Liver (tissue), 9 donors: ENCODE results near the gene ELL2. TPM values are rescaled to one million over a fixed set of nuclear protein-coding genes. Genes with fewer than 3 reads are reported as not detected.
A peak's percentile ranks its signal among the peaks of the same experiment; 100 is the strongest.

Experiments used
- DNase-seq: peaks from one replicate; pipeline ENCODE4 v3.0.0-alpha.2; 2017; ENCODE audit warnings: low spot score
- H3K27ac ChIP-seq, 2 donors: one replicate each; pipeline ENCODE4 v1.7.0; 2013; ENCODE audit warnings: inconsistent platforms in 2 of 2, low read length in 2 of 2, control low read depth in 1 of 2, low read depth in 1 of 2, mild to moderate bottlenecking in 1 of 2
- H3K27me3 ChIP-seq, 4 donors: one replicate each; pipeline versions ENCODE4 v1.6.1 to v1.7.0; 2013; ENCODE audit warnings: low read length in 3 of 4, inconsistent platforms in 1 of 4, mild to moderate bottlenecking in 1 of 4, moderate library complexity in 1 of 4; ENCODE audit not compliant: control insufficient read depth in 4 of 4, insufficient read depth in 4 of 4
- H3K36me3 ChIP-seq, 4 donors: one replicate each; pipeline versions ENCODE4 v1.6.1 to v1.7.0; 2013; ENCODE audit warnings: low read length in 3 of 4, mild to moderate bottlenecking in 3 of 4, low read depth in 1 of 4, moderate library complexity in 1 of 4; ENCODE audit not compliant: control insufficient read depth in 4 of 4, insufficient read depth in 3 of 4
- H3K4me1 ChIP-seq, 4 donors: one replicate each; pipeline versions ENCODE4 v1.6.1 to v1.7.0; 2013; ENCODE audit warnings: low read length in 3 of 4, mild to moderate bottlenecking in 3 of 4, moderate library complexity in 1 of 4; ENCODE audit not compliant: control insufficient read depth in 4 of 4, insufficient read depth in 4 of 4
- H3K4me3 ChIP-seq, 3 donors: one replicate each; pipeline versions ENCODE4 v1.6.1 to v1.7.0; 2013; ENCODE audit warnings: low read length in 3 of 3, control low read depth in 1 of 3, low read depth in 1 of 3, mild to moderate bottlenecking in 1 of 3
- H3K9ac ChIP-seq, 2 donors: one replicate each; pipeline ENCODE4 v1.7.0; 2013; ENCODE audit warnings: low read length in 2 of 2, mild to moderate bottlenecking in 2 of 2, moderate library complexity in 2 of 2, control low read depth in 1 of 2, low read depth in 1 of 2
- H3K9me3 ChIP-seq, 4 donors: one replicate each; pipeline versions ENCODE4 v1.6.1 to v1.7.0; 2013; ENCODE audit warnings: low read length in 3 of 4; ENCODE audit not compliant: control insufficient read depth in 4 of 4
- ATF3 ChIP-seq: IDR thresholded peaks from 2 replicates; pipeline ENCODE4 v1.6.1; 2016; ENCODE audit warnings: antibody characterized with exemption
- EGR1 ChIP-seq, 2 donors: IDR thresholded peaks; 2 replicates each; pipeline ENCODE4 v1.6.1; 2016 to 2018; ENCODE audit warnings: antibody characterized with exemption in 2 of 2, low read depth in 2 of 2
- FOXA1 ChIP-seq: IDR thresholded peaks from 2 replicates; pipeline ENCODE4 v1.6.1; 2016; ENCODE audit warnings: antibody characterized with exemption
- FOXA2 ChIP-seq: IDR thresholded peaks from 2 replicates; pipeline ENCODE4 v1.6.1; 2016; ENCODE audit warnings: antibody characterized with exemption
- GABPA ChIP-seq, 2 donors: IDR thresholded peaks in 1 of 2; conservative IDR thresholded peaks in 1 of 2; 2 replicates each; pipeline ENCODE4 v1.6.1; 2016; ENCODE audit warnings: antibody characterized with exemption in 2 of 2, mild to moderate bottlenecking in 1 of 2, moderate library complexity in 1 of 2
- HNF4A ChIP-seq, 2 donors: conservative IDR thresholded peaks; 2 replicates each; pipeline ENCODE4 v1.6.1; 2016; ENCODE audit warnings: antibody characterized with exemption in 2 of 2, mild to moderate bottlenecking in 2 of 2
- HNF4G ChIP-seq: IDR thresholded peaks from 2 replicates; pipeline ENCODE4 v1.6.1; 2016; ENCODE audit warnings: antibody characterized with exemption
- JUND ChIP-seq, 2 donors: IDR thresholded peaks; 2 replicates each; pipeline ENCODE4 v1.6.1; 2016; ENCODE audit warnings: antibody characterized with exemption in 2 of 2
- NR2F2 ChIP-seq: IDR thresholded peaks from 2 replicates; pipeline ENCODE4 v1.6.1; 2016; ENCODE audit warnings: antibody characterized with exemption
- RAD21 ChIP-seq, 2 donors: IDR thresholded peaks; 2 replicates each; pipeline ENCODE4 v1.6.1; 2016; ENCODE audit warnings: antibody characterized with exemption in 2 of 2, mild to moderate bottlenecking in 2 of 2
- REST ChIP-seq: IDR thresholded peaks from 2 replicates; pipeline ENCODE4 v1.6.1; 2016; ENCODE audit warnings: antibody characterized with exemption, mild to moderate bottlenecking
- RXRA ChIP-seq, 2 donors: IDR thresholded peaks; 2 replicates each; pipeline ENCODE4 v1.6.1; 2017 to 2018; ENCODE audit warnings: antibody characterized with exemption in 2 of 2, mild to moderate bottlenecking in 1 of 2
- SP1 ChIP-seq: IDR thresholded peaks from 2 replicates; pipeline ENCODE4 v1.6.1; 2018; ENCODE audit warnings: antibody characterized with exemption, mild to moderate bottlenecking
- TAF1 ChIP-seq: conservative IDR thresholded peaks from 2 replicates; pipeline ENCODE4 v1.6.1; 2016; ENCODE audit warnings: antibody characterized with exemption, mild to moderate bottlenecking
- YY1 ChIP-seq: IDR thresholded peaks from 2 replicates; pipeline ENCODE4 v1.6.1; 2016; ENCODE audit warnings: antibody characterized with exemption, mild to moderate bottlenecking
- WGBS: extraction: QIAGEN DNeasy Blood & Tissue Kit; methylation state at CpG from one replicate; pipeline ENCODE4 v1.1.7; 2013; 5-methylcytosine and 5-hydroxymethylcytosine counted together
- polyA plus RNA-seq, 2 donors: library from polyadenylated mRNA; stranded (reverse) in 1 of 2; unstranded in 1 of 2; fragments of 200-250 nt in 1 of 2; fragments of >200 nt in 1 of 2; fragmentation: Nextera tagmentation in 1 of 2; extraction: Ambion mirVana in 1 of 2; gene quantifications; one replicate each; pipeline versions ENCODE4 v1.2.1 to v1.2.3, GENCODE V29; 2013 to 2015
- total RNA-seq, 2 donors: library from RNA; depleted of rRNA; stranded (reverse); fragments of >200 nt; gene quantifications; one replicate each; pipeline ENCODE4 v1.2.3, GENCODE V29; 2014
- TF ChIP-seq, protein P1 (sequence below): IDR thresholded peaks from 2 replicates; pipeline ENCODE4 v1.6.1; 2016; ENCODE audit warnings: antibody characterized with exemption
- TF ChIP-seq, protein P2 (sequence below): IDR thresholded peaks from 2 replicates; pipeline ENCODE4 v1.6.1; 2016; ENCODE audit warnings: antibody characterized with exemption
- TF ChIP-seq, protein P3 (sequence below): fragments of 150-350 bp; IDR thresholded peaks from 2 replicates; pipeline ENCODE4 v1.5.1; 2017; ENCODE audit warnings: improper control_type of control experiment, low read depth, low read length; ENCODE audit not compliant: missing input control
- donor health status: healthy.
- donor health status: healthy.
- donor health status: healthy.
- donor health status: healthy.
- donor health status: healthy.

ELL2 gene
- total and polyA plus RNA-seq, 4 donors: 21.0 to 64.5 (median 45.9) TPM

DNA sequence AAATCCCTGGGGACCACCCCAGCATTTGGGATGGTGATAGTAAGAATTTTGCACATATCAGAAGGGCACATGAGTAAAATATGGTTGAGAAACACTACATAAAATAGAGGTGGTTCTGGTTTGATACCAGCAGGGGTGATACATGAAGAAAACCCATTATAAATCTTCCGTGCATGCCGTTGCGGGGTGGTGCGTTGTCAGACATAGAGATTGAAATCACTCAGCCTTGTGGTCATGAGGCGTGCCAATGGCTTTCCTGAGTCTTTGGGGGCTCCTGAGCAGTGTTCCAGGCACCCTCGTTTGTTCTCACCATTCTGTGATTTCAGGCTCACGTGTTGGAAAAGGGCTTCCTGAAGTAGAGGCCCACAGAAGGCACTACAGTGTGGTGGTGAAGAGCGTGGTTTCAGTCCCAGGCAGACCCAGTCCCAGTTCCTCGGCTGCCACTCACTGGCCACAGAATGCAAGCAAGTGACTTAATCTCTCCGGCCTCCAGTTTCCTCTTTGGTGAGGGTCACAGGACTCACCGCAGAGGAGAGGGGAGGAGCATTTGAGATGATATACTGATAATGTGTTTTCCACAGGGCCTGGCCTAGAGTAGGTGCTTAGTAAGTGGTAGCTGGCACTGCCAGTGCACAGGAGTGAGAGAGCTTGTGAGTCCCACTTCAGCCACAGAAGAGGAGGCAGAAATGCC, 118.7 kb downstream of the ELL2 start:
- TF ChIP-seq NR2F2 (no peak), YY1 (no peak), RAD21 (IDR thresholded peaks at IDR 0.05) (peak; percentile 59 to 60), EGR1 (IDR thresholded peaks at IDR 0.05; ENCODE audit: low read depth in 2 of 2) (no peak), REST (no peak), RXRA (IDR thresholded peaks at IDR 0.05) (no peak)
- TF ChIP-seq, protein P1, sequence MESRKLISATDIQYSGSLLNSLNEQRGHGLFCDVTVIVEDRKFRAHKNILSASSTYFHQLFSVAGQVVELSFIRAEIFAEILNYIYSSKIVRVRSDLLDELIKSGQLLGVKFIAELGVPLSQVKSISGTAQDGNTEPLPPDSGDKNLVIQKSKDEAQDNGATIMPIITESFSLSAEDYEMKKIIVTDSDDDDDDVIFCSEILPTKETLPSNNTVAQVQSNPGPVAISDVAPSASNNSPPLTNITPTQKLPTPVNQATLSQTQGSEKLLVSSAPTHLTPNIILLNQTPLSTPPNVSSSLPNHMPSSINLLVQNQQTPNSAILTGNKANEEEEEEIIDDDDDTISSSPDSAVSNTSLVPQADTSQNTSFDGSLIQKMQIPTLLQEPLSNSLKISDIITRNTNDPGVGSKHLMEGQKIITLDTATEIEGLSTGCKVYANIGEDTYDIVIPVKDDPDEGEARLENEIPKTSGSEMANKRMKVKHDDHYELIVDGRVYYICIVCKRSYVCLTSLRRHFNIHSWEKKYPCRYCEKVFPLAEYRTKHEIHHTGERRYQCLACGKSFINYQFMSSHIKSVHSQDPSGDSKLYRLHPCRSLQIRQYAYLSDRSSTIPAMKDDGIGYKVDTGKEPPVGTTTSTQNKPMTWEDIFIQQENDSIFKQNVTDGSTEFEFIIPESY: no peak
- TF ChIP-seq, protein P2, sequence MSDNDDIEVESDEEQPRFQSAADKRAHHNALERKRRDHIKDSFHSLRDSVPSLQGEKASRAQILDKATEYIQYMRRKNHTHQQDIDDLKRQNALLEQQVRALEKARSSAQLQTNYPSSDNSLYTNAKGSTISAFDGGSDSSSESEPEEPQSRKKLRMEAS: no peak
- TF ChIP-seq, protein P3, sequence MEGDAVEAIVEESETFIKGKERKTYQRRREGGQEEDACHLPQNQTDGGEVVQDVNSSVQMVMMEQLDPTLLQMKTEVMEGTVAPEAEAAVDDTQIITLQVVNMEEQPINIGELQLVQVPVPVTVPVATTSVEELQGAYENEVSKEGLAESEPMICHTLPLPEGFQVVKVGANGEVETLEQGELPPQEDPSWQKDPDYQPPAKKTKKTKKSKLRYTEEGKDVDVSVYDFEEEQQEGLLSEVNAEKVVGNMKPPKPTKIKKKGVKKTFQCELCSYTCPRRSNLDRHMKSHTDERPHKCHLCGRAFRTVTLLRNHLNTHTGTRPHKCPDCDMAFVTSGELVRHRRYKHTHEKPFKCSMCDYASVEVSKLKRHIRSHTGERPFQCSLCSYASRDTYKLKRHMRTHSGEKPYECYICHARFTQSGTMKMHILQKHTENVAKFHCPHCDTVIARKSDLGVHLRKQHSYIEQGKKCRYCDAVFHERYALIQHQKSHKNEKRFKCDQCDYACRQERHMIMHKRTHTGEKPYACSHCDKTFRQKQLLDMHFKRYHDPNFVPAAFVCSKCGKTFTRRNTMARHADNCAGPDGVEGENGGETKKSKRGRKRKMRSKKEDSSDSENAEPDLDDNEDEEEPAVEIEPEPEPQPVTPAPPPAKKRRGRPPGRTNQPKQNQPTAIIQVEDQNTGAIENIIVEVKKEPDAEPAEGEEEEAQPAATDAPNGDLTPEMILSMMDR: peak; percentile 7
- Histone ChIP-seq H3K9me3 (no peaks in the 10 kb centered on the region), H3K27ac (peak overlapping the region; percentile 81 to 87), H3K4me3 (no peak overlapping the region), H3K4me1 (peaks cover 7 to 36% (median 18%) of the 10 kb centered on the region in 4 donors), H3K36me3 (no peaks in the 10 kb centered on the region), H3K27me3 (no peaks in the 10 kb centered on the region), H3K9ac (peak overlapping the region in 1 of 2 donors; percentile 75)
- no peak for DNase-seq
- WGBS: 66% methylated on average over 11 of the region's 11 CpGs

DNA sequence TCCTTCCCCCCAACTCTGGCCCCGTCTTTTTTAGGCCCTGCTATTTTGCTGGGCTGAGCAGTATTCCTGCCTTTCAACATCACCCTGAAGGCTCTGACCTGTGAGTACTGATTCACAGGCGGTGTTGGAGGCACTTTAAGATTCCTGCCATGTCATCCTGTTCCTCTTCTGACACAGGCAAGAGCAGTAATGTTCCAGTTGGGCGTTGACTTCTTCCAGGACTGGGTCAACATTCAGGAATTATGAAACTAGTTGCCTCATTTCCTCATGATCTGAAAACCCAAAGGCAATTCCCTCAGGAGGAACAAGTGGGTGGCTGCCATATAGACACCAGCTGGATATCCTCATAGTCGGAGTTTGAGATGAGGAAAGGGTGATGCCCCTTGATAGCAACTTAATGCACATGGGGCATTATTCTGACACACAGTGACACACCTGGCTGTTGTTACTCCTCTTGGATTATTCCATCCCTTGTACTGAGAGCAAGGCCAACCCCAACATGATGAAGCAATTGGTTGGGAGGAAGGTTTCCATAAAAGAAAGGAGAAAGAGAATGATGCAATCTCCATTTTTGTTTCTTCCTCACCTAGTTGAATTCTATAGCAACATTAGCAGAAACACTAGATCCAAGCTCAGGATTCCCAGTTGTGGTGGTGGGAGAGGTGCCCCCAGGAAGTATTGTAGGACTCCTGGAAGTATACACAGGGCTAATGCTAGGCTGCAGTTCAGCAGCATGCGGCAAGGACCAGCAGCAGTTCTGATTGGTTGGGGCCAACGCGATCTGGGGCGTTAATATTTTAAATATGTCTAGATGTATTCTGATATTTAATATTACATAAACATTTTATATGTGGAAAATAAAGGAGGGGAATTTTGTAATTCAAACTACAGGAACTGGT, 119.5 kb downstream of the ELL2 start:
- Histone ChIP-seq H3K27me3 (no peaks in the 10 kb centered on the region), H3K4me1 (peaks cover 7 to 32% (median 18%) of the 10 kb centered on the region in 4 donors), H3K27ac (peak overlapping the region in 1 of 2 donors; percentile 44), H3K9ac (no peak overlapping the region), H3K36me3 (no peaks in the 10 kb centered on the region), H3K9me3 (no peaks in the 10 kb centered on the region), H3K4me3 (no peak overlapping the region)
- WGBS: 80% methylated on average over 8 of the region's 8 CpGs
- TF ChIP-seq, protein P3: no peak
- peak; percentile 69 for TF ChIP-seq ATF3
- TF ChIP-seq SP1: peak; percentile 62
- peak in 1 of 2 donors; percentile 36 for TF ChIP-seq RAD21 (IDR thresholded peaks at IDR 0.05)
- peak; percentile 28 for TF ChIP-seq FOXA2
- TF ChIP-seq EGR1 (IDR thresholded peaks at IDR 0.05; ENCODE audit: low read depth in 2 of 2): peak in 1 of 2 donors; percentile 78
- peak; percentile 76 for TF ChIP-seq YY1
- no peak for TF ChIP-seq HNF4G
- TF ChIP-seq FOXA1: peak; percentile 29
- TF ChIP-seq TAF1: no peak
- peak; percentile 43 to 73 for TF ChIP-seq HNF4A (conservative IDR thresholded peaks at IDR 0.05)
- TF ChIP-seq, protein P2: peak; percentile 89
- TF ChIP-seq JUND (IDR thresholded peaks at IDR 0.05): peak in 1 of 2 donors; percentile 78
- no peak for TF ChIP-seq GABPA (IDR thresholded peaks at IDR 0.05 in 1 of 2, conservative IDR thresholded peaks at IDR 0.05 in 1 of 2)
- TF ChIP-seq RXRA (IDR thresholded peaks at IDR 0.05): peak; percentile 56 to 74
- DNase-seq: no peak
